Vagina (tissue), 2 donors: Measurements from ENCODE around the gene AHSG. TPM values are rescaled to one million over a fixed set of nuclear protein-coding genes. Genes with fewer than 3 reads are reported as not detected.

ENCODE experiments used
- DNase-seq, 2 donors: peaks; one replicate each; pipeline ENCODE4 v3.0.0-alpha.2; 2017; ENCODE audit errors: extremely low spot score in 2 of 2
- H3K27ac ChIP-seq: fragments of 200-600 bp; sonication (generic); one replicate; pipeline ENCODE4 v1.5.1; 2019
- H3K27me3 ChIP-seq: fragments of 200-600 bp; sonication (generic); one replicate; pipeline ENCODE4 v1.5.1; 2019
- H3K36me3 ChIP-seq, 2 donors: fragments of 200-600 bp; sonication (generic); one replicate each; pipeline ENCODE4 v1.5.1; 2017 to 2019
- H3K4me1 ChIP-seq: fragments of 200-600 bp; sonication (generic); one replicate; pipeline ENCODE4 v1.5.1; 2019
- H3K4me3 ChIP-seq, 2 donors: fragments of 200-600 bp; sonication (generic); 1 replicate in 1 of 2; 2 replicates in 1 of 2; pipeline ENCODE4 v1.5.1; 2016 to 2019
- H3K9me3 ChIP-seq: fragments of 200-600 bp; sonication (generic); one replicate; pipeline ENCODE4 v1.5.1; 2019
- POLR2A ChIP-seq, 2 donors: fragments of 450-650 bp; IDR thresholded peaks; one replicate each; pipeline ENCODE4 v1.6.1; 2017; ENCODE audit warnings: antibody characterized with exemption in 2 of 2, mild to moderate bottlenecking in 2 of 2, moderate library complexity in 2 of 2
- POLR2AphosphoS5 ChIP-seq, 2 donors: sonication (generic); formaldehyde crosslinking; IDR thresholded peaks; one replicate each; pipeline ENCODE4 v1.9.0; 2017; ENCODE audit warnings: antibody characterized with exemption in 2 of 2, mild to moderate bottlenecking in 2 of 2, low read depth in 1 of 2; ENCODE audit not compliant: insufficient read depth in 1 of 2
- intact Hi-C: fragments of 100-400 bp; cut with DNase I; formaldehyde crosslinking; loops from one replicate; pipeline ENCODE4 v1.15.1; 2023
- total RNA-seq: library from RNA; depleted of rRNA; stranded (reverse); fragments of >200 nt; gene quantifications from one replicate; pipeline ENCODE4 v1.2.3, GENCODE V29; 2016
- TF ChIP-seq, protein P1 (sequence below), 3 experiments: fragments of 450-650 bp in 2 of 3; fragments of 200-600 bp in 1 of 3; sonication (generic) in 1 of 3; IDR thresholded peaks; one replicate each; pipeline ENCODE4 v1.5.1; 2017 to 2019; ENCODE audit warnings: antibody characterized with exemption in 3 of 3, mild to moderate bottlenecking in 2 of 3, moderate library complexity in 2 of 3

AHSG gene
- total RNA-seq, 1 donor from 2014 or later, result not detected

DNA sequence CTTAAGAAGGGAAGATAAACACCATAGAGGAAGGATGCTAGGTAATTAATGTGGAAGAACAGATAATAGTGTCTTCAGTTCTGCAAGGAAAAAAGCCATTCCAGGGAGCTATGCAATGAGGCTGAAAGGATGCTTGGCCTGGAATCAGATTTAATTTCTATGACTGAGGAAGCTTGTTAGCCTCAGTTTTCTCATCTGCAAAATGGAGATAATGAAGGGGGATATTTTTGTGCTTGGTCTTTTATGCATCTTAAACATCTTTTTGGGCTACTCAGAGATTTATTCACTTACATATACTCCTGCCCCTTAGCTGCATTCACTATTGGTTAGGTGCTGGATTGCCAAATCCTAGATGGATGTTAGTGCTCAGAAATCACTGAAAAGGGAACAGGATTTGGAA is 25.7 kb upstream of the AHSG start:
- peaks cover 0 to 41% of the 10 kb centered on the region in 2 donors for H3K36me3 ChIP-seq
- no peak overlapping the region for H3K27ac ChIP-seq
- no peaks in the 10 kb centered on the region for H3K27me3 ChIP-seq
- H3K4me1 ChIP-seq, result no peaks in the 10 kb centered on the region
- DNase-seq, result no peak
- no peak overlapping the region for H3K4me3 ChIP-seq
- intact Hi-C loops, result no loop called here
- H3K9me3 ChIP-seq, result no peaks in the 10 kb centered on the region
- TF ChIP-seq, protein P1, sequence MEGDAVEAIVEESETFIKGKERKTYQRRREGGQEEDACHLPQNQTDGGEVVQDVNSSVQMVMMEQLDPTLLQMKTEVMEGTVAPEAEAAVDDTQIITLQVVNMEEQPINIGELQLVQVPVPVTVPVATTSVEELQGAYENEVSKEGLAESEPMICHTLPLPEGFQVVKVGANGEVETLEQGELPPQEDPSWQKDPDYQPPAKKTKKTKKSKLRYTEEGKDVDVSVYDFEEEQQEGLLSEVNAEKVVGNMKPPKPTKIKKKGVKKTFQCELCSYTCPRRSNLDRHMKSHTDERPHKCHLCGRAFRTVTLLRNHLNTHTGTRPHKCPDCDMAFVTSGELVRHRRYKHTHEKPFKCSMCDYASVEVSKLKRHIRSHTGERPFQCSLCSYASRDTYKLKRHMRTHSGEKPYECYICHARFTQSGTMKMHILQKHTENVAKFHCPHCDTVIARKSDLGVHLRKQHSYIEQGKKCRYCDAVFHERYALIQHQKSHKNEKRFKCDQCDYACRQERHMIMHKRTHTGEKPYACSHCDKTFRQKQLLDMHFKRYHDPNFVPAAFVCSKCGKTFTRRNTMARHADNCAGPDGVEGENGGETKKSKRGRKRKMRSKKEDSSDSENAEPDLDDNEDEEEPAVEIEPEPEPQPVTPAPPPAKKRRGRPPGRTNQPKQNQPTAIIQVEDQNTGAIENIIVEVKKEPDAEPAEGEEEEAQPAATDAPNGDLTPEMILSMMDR (IDR thresholded peaks at IDR 0.05), result no peak
- TF ChIP-seq POLR2AphosphoS5 (IDR thresholded peaks at IDR 0.05; ENCODE audit: insufficient read depth in 1 of 2, low read depth in 1 of 2), result no peak
- no peak for TF ChIP-seq POLR2A (IDR thresholded peaks at IDR 0.05)

DNA sequence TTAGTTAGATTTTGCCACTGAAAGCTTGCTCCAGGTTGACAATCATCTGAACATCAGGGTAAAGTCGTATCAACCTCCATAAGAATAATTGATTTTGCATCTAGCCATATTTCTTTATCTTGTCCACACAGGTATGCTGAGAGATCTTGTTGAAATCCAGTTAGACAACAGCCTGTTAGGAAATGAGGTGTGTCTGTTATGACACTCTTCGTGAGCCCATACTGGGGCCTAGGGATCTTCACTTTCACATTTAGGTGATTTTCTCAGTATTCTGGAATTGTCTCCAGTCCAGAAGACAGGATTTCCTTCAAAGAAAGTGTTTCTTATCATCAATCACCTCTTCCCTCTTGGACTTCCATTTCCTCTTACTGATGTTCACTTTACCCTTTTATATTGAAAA is 24.2 kb upstream of the AHSG start:
- TF ChIP-seq, protein P1 (IDR thresholded peaks at IDR 0.05), result no peak
- peak in 1 of 2 donors; percentile 16 for TF ChIP-seq POLR2AphosphoS5 (IDR thresholded peaks at IDR 0.05; ENCODE audit: insufficient read depth in 1 of 2, low read depth in 1 of 2)
- TF ChIP-seq POLR2A (IDR thresholded peaks at IDR 0.05), result no peak
- no peak for DNase-seq

DNA sequence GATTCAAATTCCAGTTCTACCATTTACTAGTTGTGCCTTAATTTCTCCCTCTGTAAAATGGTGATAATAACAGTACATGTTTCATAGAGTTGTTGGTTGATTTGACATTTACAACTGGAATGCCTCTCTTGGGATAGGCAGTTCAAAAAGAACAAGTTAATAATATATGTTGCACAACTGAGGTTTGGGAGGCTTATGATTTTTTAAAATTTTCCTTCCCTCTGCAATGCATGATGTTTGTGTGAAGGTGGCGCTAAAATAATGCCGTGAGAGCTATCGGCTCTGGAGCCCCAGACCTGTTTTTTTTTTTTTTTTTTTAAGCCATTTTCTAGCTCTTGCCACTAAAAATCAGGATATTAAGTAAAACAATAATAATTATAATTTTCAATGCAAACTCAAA is 23.7 kb upstream of the AHSG start:
- no peaks in the 10 kb centered on the region for H3K27me3 ChIP-seq
- no peaks in the 10 kb centered on the region for H3K9me3 ChIP-seq
- TF ChIP-seq POLR2AphosphoS5 (IDR thresholded peaks at IDR 0.05; ENCODE audit: insufficient read depth in 1 of 2, low read depth in 1 of 2), result no peak
- no peak for TF ChIP-seq POLR2A (IDR thresholded peaks at IDR 0.05)
- TF ChIP-seq, protein P1 (IDR thresholded peaks at IDR 0.05), result no peak
- H3K27ac ChIP-seq, result no peak overlapping the region
- H3K4me3 ChIP-seq, result no peak overlapping the region
- no peak for DNase-seq
- no peaks in the 10 kb centered on the region for H3K4me1 ChIP-seq
- H3K36me3 ChIP-seq, result peaks cover 0 to 21% of the 10 kb centered on the region in 2 donors
- intact Hi-C loops, result no loop called here

More for the DNA sequence above, 24.2 kb upstream of the AHSG start:
- Histone ChIP-seq H3K4me1 (no peaks in the 10 kb centered on the region), H3K4me3 (no peak overlapping the region), H3K9me3 (no peaks in the 10 kb centered on the region), H3K36me3 (peaks cover 0 to 26% of the 10 kb centered on the region in 2 donors), H3K27ac (no peak overlapping the region), H3K27me3 (no peaks in the 10 kb centered on the region)
- intact Hi-C loops, result no loop called here

DNA sequence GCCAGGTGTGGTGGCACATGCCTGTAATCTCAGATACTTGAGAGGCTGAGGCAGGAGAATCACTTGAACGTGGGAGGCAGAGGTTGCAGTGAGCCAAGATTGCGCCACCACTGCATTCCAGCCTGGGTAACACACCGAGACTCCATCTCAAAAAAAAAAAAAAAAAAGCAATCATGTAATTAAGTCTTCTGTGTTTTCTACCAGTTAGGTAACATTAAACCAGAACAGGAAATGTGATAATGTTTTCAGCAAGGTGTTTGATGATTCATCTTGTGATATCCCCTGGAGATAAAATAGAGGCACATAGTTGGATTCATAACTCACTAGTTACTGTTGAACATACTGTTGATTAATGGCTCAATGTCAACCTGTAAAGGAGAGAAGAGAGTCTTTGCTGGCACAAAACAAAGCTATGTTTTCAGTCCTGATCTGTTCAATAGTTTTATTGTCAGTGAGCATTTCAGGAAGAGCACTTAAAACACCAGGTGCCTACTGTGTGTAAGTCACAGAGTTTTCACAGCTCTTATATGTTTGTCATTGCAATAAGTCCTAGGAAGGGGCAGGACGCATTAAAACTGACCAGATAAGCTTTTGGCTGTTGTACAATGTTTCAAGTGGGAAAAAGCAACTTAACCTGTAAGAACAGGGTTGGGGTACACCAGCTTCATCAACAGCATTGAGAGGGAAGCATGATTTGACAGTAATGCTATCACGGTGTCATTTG is 22.8 kb upstream of the AHSG start:
- no peak overlapping the region for H3K4me3 ChIP-seq
- H3K9me3 ChIP-seq, result no peaks in the 10 kb centered on the region
- DNase-seq, result no peak
- H3K27me3 ChIP-seq, result no peaks in the 10 kb centered on the region
- intact Hi-C loops, result no loop called here
- no peaks in the 10 kb centered on the region for H3K4me1 ChIP-seq
- H3K27ac ChIP-seq, result no peak overlapping the region
- TF ChIP-seq POLR2AphosphoS5 (IDR thresholded peaks at IDR 0.05; ENCODE audit: insufficient read depth in 1 of 2, low read depth in 1 of 2) (no peak), POLR2A (IDR thresholded peaks at IDR 0.05) (no peak)
- TF ChIP-seq, protein P1 (IDR thresholded peaks at IDR 0.05), result no peak
- H3K36me3 ChIP-seq, result peaks cover 0 to 13% of the 10 kb centered on the region in 2 donors

DNA sequence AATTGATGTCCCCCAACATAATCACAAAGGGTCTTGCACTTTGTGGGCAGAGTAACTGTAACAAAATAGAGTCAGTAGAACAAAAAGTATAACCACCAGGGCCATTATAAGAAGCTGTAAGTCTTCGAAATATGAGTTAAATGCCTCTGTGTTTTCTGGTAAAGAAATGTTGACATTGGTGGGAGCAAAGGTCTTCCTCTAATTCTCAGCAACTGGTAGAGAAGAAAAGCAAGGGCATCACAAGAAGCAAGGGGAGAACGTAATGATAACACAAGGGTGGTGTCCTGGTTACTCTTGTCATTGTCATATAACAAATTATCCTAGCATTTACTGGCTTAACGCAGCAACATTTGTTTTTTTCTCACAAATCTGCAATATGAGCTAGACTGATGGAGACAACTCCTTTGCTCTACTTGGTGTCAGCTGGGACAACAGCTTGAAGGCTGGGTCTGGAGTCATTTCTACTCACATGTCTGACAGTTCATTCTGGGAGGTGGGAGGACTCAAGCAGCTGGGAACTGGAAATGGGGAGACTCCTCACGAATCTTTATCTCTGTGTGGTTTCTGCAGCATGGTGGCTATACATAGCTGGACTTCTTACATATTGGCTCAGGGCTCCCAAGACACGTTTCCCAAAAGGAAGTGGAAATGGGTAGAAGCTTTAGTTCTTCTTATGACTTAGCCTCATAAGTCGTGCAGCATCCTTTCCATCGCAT is 22.1 kb upstream of the AHSG start:
- TF ChIP-seq POLR2AphosphoS5 (IDR thresholded peaks at IDR 0.05; ENCODE audit: insufficient read depth in 1 of 2, low read depth in 1 of 2) (no peak), POLR2A (IDR thresholded peaks at IDR 0.05) (no peak)
- TF ChIP-seq, protein P1 (IDR thresholded peaks at IDR 0.05), result no peak
- no peaks in the 10 kb centered on the region for H3K27me3 ChIP-seq
- peaks cover 0 to 5% of the 10 kb centered on the region in 2 donors for H3K36me3 ChIP-seq
- no peak for DNase-seq
- no peaks in the 10 kb centered on the region for H3K4me1 ChIP-seq
- H3K9me3 ChIP-seq, result no peaks in the 10 kb centered on the region
- intact Hi-C loops, result no loop called here
- H3K27ac ChIP-seq, result no peak overlapping the region
- H3K4me3 ChIP-seq, result no peak overlapping the region
